ENCODE measurements around the gene RANBP17. TPM values are rescaled to one million over a fixed set of nuclear protein-coding genes. Genes with fewer than 3 reads are reported as not detected.

Gene RANBP17
- 15.7 and 17.5 TPM in 2 replicates for total RNA-seq
- long read RNA-seq, transcript RANBP17-202 (7 exons, 1,199 nt): major isoform, 6 of 23 reads
- long read RNA-seq, partial matches to known transcripts: 3 of 23 reads
- long read RNA-seq, other reads (novel, unspliced or antisense): 11 of 23 reads

GRCh38 chr5:170861917-170862766 is at the start of gene RANBP17:
TSS of gene RANBP17 (plus strand) at chr5:170862018.
- Mint-ChIP-seq H3K27me3 (ENCODE audit: unreplicated experiment) (no peaks in the 10 kb centered on the region), H3K4me3 (ENCODE audit: unreplicated experiment) (peak within 1 kb of the TSS; percentile 85), H3K9me3 (ENCODE audit: unreplicated experiment) (peaks cover 13% of the 10 kb centered on the region), H3K27ac (ENCODE audit: unreplicated experiment) (peak within 1 kb of the TSS; percentile 66), H3K4me1 (ENCODE audit: unreplicated experiment) (peaks cover 16% of the 10 kb centered on the region), H3K36me3 (ENCODE audit: unreplicated experiment) (peaks cover 7% of the 10 kb centered on the region)
- peak; percentile 92 for DNase-seq (ENCODE audit: extremely low spot score, unreplicated experiment)
- TF ChIP-seq CTCF (IDR thresholded peaks at IDR 0.05): peak; percentile 28

- DNase-seq (ENCODE audit: extremely low spot score, unreplicated experiment): no peak
- Mint-ChIP-seq H3K4me3 (ENCODE audit: unreplicated experiment) (no peak overlapping the region), H3K36me3 (ENCODE audit: unreplicated experiment) (no peaks in the 10 kb centered on the region), H3K9me3 (ENCODE audit: unreplicated experiment) (no peaks in the 10 kb centered on the region), H3K4me1 (ENCODE audit: unreplicated experiment) (no peaks in the 10 kb centered on the region), H3K27me3 (ENCODE audit: unreplicated experiment) (peaks cover 20% of the 10 kb centered on the region), H3K27ac (ENCODE audit: unreplicated experiment) (no peak overlapping the region)
- no peak for TF ChIP-seq CTCF (IDR thresholded peaks at IDR 0.05)
Measured at GRCh38 chr5:170813231-170813630, 48.6 kb upstream of the RANBP17 start.

- DNase-seq (ENCODE audit: extremely low spot score, unreplicated experiment): no peak
- H3K4me3 Mint-ChIP-seq (ENCODE audit: unreplicated experiment): no peak overlapping the region
- H3K36me3 Mint-ChIP-seq (ENCODE audit: unreplicated experiment): no peaks in the 10 kb centered on the region
- H3K9me3 Mint-ChIP-seq (ENCODE audit: unreplicated experiment): no peaks in the 10 kb centered on the region
- H3K27me3 Mint-ChIP-seq (ENCODE audit: unreplicated experiment): peaks cover 19% of the 10 kb centered on the region
- H3K4me1 Mint-ChIP-seq (ENCODE audit: unreplicated experiment): no peaks in the 10 kb centered on the region
- TF ChIP-seq CTCF (IDR thresholded peaks at IDR 0.05): no peak
- H3K27ac Mint-ChIP-seq (ENCODE audit: unreplicated experiment): no peak overlapping the region
Measured at GRCh38 chr5:170817195-170817594, 44.6 kb upstream of the RANBP17 start.

GRCh38 chr5:170818232-170818631 is 43.6 kb upstream of the RANBP17 start:
- H3K27me3 Mint-ChIP-seq (ENCODE audit: unreplicated experiment): peaks cover 15% of the 10 kb centered on the region
- no peak for DNase-seq (ENCODE audit: extremely low spot score, unreplicated experiment)
- H3K9me3 Mint-ChIP-seq (ENCODE audit: unreplicated experiment): no peaks in the 10 kb centered on the region
- H3K4me1 Mint-ChIP-seq (ENCODE audit: unreplicated experiment): no peaks in the 10 kb centered on the region
- no peak overlapping the region for H3K27ac Mint-ChIP-seq (ENCODE audit: unreplicated experiment)
- H3K36me3 Mint-ChIP-seq (ENCODE audit: unreplicated experiment): no peaks in the 10 kb centered on the region
- no peak overlapping the region for H3K4me3 Mint-ChIP-seq (ENCODE audit: unreplicated experiment)
- TF ChIP-seq CTCF (IDR thresholded peaks at IDR 0.05): no peak

GRCh38 chr5:170819824-170820223 is 42.0 kb upstream of the RANBP17 start:
- no peak for TF ChIP-seq CTCF (IDR thresholded peaks at IDR 0.05)
- Mint-ChIP-seq H3K27me3 (ENCODE audit: unreplicated experiment) (peaks cover 14% of the 10 kb centered on the region), H3K36me3 (ENCODE audit: unreplicated experiment) (no peaks in the 10 kb centered on the region), H3K4me3 (ENCODE audit: unreplicated experiment) (no peak overlapping the region), H3K27ac (ENCODE audit: unreplicated experiment) (no peak overlapping the region), H3K4me1 (ENCODE audit: unreplicated experiment) (no peaks in the 10 kb centered on the region), H3K9me3 (ENCODE audit: unreplicated experiment) (no peaks in the 10 kb centered on the region)
- DNase-seq (ENCODE audit: extremely low spot score, unreplicated experiment): no peak

Measured in osteocyte (in vitro differentiated cells).